Pancreas (tissue), 10 donors: ENCODE results near the gene ADK. TPM values are rescaled to one million over a fixed set of nuclear protein-coding genes. Genes with fewer than 3 reads are reported as not detected.
"Not testable (repeated sequence)": the region's sequence is repeated elsewhere in the genome, so short reads cannot be mapped to it uniquely, and the experiment has no call there.

Experiments
- ATAC-seq, 4 donors: fragments of 200-7000 bp; cut with Tn5 transposase; one replicate each; pipeline versions ENCODE4 v1.8.0 to v1.9.1; 2020; ENCODE audit warnings: mild to moderate bottlenecking in 4 of 4, moderate library complexity in 4 of 4
- DNase-seq, 6 donors: peaks; one replicate each; pipeline ENCODE4 v3.0.0-alpha.2; 2020
- FAIRE-seq: peaks from 2 replicates; lab custom pipeline; 2012; peaks lifted over from hg19 to GRCh38; lab: Jason Lieb, UNC
- H3K27ac ChIP-seq, 4 donors: fragments of 200-600 bp; sonication (generic); 1 replicate in 3 of 4; 2 replicates in 1 of 4; pipeline versions ENCODE4 v1.5.0 to v1.8.0; 2020
- H3K27me3 ChIP-seq, 4 donors: fragments of 200-600 bp; one replicate each; pipeline ENCODE4 v1.8.0; 2021
- H3K36me3 ChIP-seq, 3 donors: fragments of 200-600 bp; sonication (generic) in 1 of 3; one replicate each; pipeline versions ENCODE4 v1.5.0 to v1.8.0; 2020 to 2021
- H3K4me1 ChIP-seq, 3 donors: fragments of 200-600 bp; one replicate each; pipeline ENCODE4 v1.8.0; 2021
- H3K4me3 ChIP-seq, 4 donors: fragments of 200-600 bp; sonication (generic) in 2 of 4; one replicate each; pipeline versions ENCODE4 v1.5.0 to v1.8.0; 2020 to 2021
- H3K9me3 ChIP-seq, 4 donors: fragments of 200-600 bp; one replicate each; pipeline ENCODE4 v1.8.0; 2021
- CTCF ChIP-seq, 4 donors: fragments of 200-600 bp; sonication (generic) in 3 of 4; IDR thresholded peaks; one replicate each; pipeline versions ENCODE4 v1.5.0 to v1.8.0; 2021; ENCODE audit warnings: antibody characterized with exemption in 4 of 4
- WGBS, 2 donors: extraction: QIAGEN DNeasy Blood & Tissue Kit; methylation state at CpG; one replicate each; pipeline ENCODE4 v1.1.7; 2013; 5-methylcytosine and 5-hydroxymethylcytosine counted together
- intact Hi-C, 3 donors: fragments of 100-400 bp; cut with DNase I; formaldehyde crosslinking; loops; one replicate each; pipeline versions ENCODE4 v1.11.1 to v1.14.2; 2022
- polyA plus RNA-seq, 2 donors: library from polyadenylated mRNA; stranded (reverse); fragments of 200-250 nt; gene quantifications; one replicate each; pipeline ENCODE4 v1.2.3, GENCODE V29; 2013
- total RNA-seq, 6 donors: library from RNA; stranded (reverse); fragmentation: NEBNext Ultra II Directional in 4 of 6; extraction: Animal tissue kit (Norgen Biotek cat#: 25700) in 4 of 6; gene quantifications; one replicate each; pipeline versions ENCODE4 v1.2.1 to v1.2.4, GENCODE V29; 2021 to 2023
- donor health status: healthy with polysubstance abuse.
- donor health status: DM: no; HTN: no; CAD: no; lungs with moderate emphysema.
- donor health status: DM: no; HTN: no; CAD: no.
- donor health status: control.
- donor health status: control.
- donor health status: Bipolar disorder and iron deficiency.
- donor health status: DM: yes; HTN: yes; CAD: no.
- donor health status: DM: no; HTN: no; CAD: no.
- donor health status: DM: no; HTN: no; CAD: no.
- donor health status: DM: yes; HTN: yes; CAD: no.

Gene ADK
- total and polyA plus RNA-seq, 8 donors: 6.5 to 17.3 (median 13.4) TPM

- H3K27ac ChIP-seq: no peak overlapping the region
- WGBS, 2 donors: 56 to 73% methylated on average over 3 of the region's 3 CpGs
- no peak for TF ChIP-seq CTCF (IDR thresholded peaks at IDR 0.05)
Measured at GRCh38 chr10:74122060-74122459, 29.0 kb upstream of the ADK start.

GRCh38 chr10:74123081-74123480 is 27.9 kb upstream of the ADK start:
- FAIRE-seq (no peak), ATAC-seq (no peak), DNase-seq (no peak)
- 34 to 75% methylated on average over 1 of the region's 1 CpG for WGBS, 2 donors
- peaks cover 0 to 70% (median 11%) of the 10 kb centered on the region in 3 donors for H3K36me3 ChIP-seq
- no peak for TF ChIP-seq CTCF (IDR thresholded peaks at IDR 0.05)
- H3K4me3 ChIP-seq: no peak overlapping the region
- H3K4me1 ChIP-seq: peaks cover 0 to 4% (median 0%) of the 10 kb centered on the region in 3 donors
- H3K27me3 ChIP-seq: no peaks in the 10 kb centered on the region
- H3K9me3 ChIP-seq: no peaks in the 10 kb centered on the region
- intact Hi-C loops: no loop called here
- no peak overlapping the region for H3K27ac ChIP-seq

More at GRCh38 chr10:74122060-74122459, 29.0 kb upstream of the ADK start:
- Histone ChIP-seq H3K4me1 (peaks cover 0 to 4% (median 0%) of the 10 kb centered on the region in 3 donors), H3K9me3 (no peaks in the 10 kb centered on the region), H3K27me3 (no peaks in the 10 kb centered on the region), H3K4me3 (no peak overlapping the region), H3K36me3 (peaks cover 0 to 65% (median 11%) of the 10 kb centered on the region in 3 donors)
- no peak for ATAC-seq
- no peak for DNase-seq
- intact Hi-C loops: no loop called here
- FAIRE-seq: no peak

- TF ChIP-seq CTCF (IDR thresholded peaks at IDR 0.05): no peak
- ATAC-seq (peak in 2 of 4 donors; percentile 62 to 70), FAIRE-seq (no peak), DNase-seq (no peak)
- Histone ChIP-seq H3K9me3 (no peaks in the 10 kb centered on the region), H3K4me3 (no peak overlapping the region), H3K36me3 (peaks cover 0 to 39% (median 7%) of the 10 kb centered on the region in 3 donors), H3K27ac (no peak overlapping the region), H3K4me1 (peaks cover 10 to 14% (median 12%) of the 10 kb centered on the region in 3 donors), H3K27me3 (no peaks in the 10 kb centered on the region)
- WGBS, 2 donors: 61 to 69% methylated on average over 11 of the region's 11 CpGs
- intact Hi-C loops: no loop called here
Measured at GRCh38 chr10:74133923-74134820, 16.8 kb upstream of the ADK start.

GRCh38 chr10:74135452-74135851 is 15.6 kb upstream of the ADK start:
- Histone ChIP-seq H3K27ac (no peak overlapping the region), H3K4me3 (no peak overlapping the region), H3K9me3 (no peaks in the 10 kb centered on the region), H3K36me3 (peaks cover 0 to 28% (median 7%) of the 10 kb centered on the region in 3 donors), H3K27me3 (no peaks in the 10 kb centered on the region), H3K4me1 (peaks cover 10 to 14% (median 12%) of the 10 kb centered on the region in 3 donors)
- WGBS, 2 donors: 76 to 79% methylated on average over 3 of the region's 3 CpGs
- TF ChIP-seq CTCF (IDR thresholded peaks at IDR 0.05): no peak
- intact Hi-C loops: no loop called here
- ATAC-seq: no peak
- peak; percentile 77 for FAIRE-seq
- DNase-seq: no peak

GRCh38 chr10:74137992-74138391 is 13.0 kb upstream of the ADK start:
- intact Hi-C loops: no loop called here
- Histone ChIP-seq H3K27me3 (no peaks in the 10 kb centered on the region), H3K4me3 (no peak overlapping the region), H3K27ac (no peak overlapping the region), H3K4me1 (peaks cover 10 to 14% (median 12%) of the 10 kb centered on the region in 3 donors), H3K9me3 (no peaks in the 10 kb centered on the region), H3K36me3 (peaks cover 0 to 27% (median 5%) of the 10 kb centered on the region in 3 donors)
- 90 to 91% methylated on average over 5 of the region's 5 CpGs for WGBS, 2 donors
- DNase-seq: no peak
- TF ChIP-seq CTCF (IDR thresholded peaks at IDR 0.05): no peak
- ATAC-seq: no peak
- FAIRE-seq: no peak

- H3K27me3 ChIP-seq, H3K9me3 ChIP-seq, DNase-seq, FAIRE-seq, H3K27ac ChIP-seq, intact Hi-C loops, H3K4me3 ChIP-seq, ATAC-seq: not testable (repeated sequence)
- H3K36me3 ChIP-seq: peaks cover 0 to 27% (median 5%) of the 10 kb centered on the region in 3 donors
- WGBS, 2 donors: 96 to 98% methylated on average over 5 of the region's 5 CpGs
- H3K4me1 ChIP-seq: peaks cover 10 to 14% (median 12%) of the 10 kb centered on the region in 3 donors
Measured at GRCh38 chr10:74138596-74138995, 12.4 kb upstream of the ADK start.
